HEK293 (cell line): Measurements from ENCODE around the gene GAGE10.

ENCODE experiments used
- CTCF ChIA-PET: fragments of 350-600 bp; formaldehyde crosslinking; extraction: SDS; loops from one replicate; lab custom pipeline; 2021; ENCODE audit warnings: antibody characterized with exemption; lab: Yijun Ruan, JAX
- POLR2A ChIA-PET: fragments of 300-600 bp; formaldehyde crosslinking; extraction: SDS; loops from one replicate; lab custom pipeline; 2020; ENCODE audit warnings: antibody characterized with exemption, inconsistent platforms; lab: Yijun Ruan, JAX
- H3K27ac ChIP-seq: fragments of 200-500 bp; sonication (Bioruptor generic); 2 replicates; pipeline ENCODE4 v1.5.1; 2014; ENCODE audit warnings: low read depth, low read length, control low read depth, inconsistent platforms; ENCODE audit errors: extremely low read depth
- H3K36me3 ChIP-seq, 2 experiments: fragments of 200-500 bp in 1 of 2; sonication (Bioruptor generic) in 1 of 2; 1 replicate in 1 of 2; 2 replicates in 1 of 2; pipeline ENCODE4 v1.5.1; 2014 to 2017; ENCODE audit warnings: inconsistent platforms in 2 of 2, low read length in 2 of 2; ENCODE audit not compliant: control insufficient read depth in 2 of 2, insufficient read depth in 1 of 2
- H3K4me1 ChIP-seq: fragments of 200-500 bp; sonication (Bioruptor generic); 2 replicates; pipeline ENCODE4 v1.5.1; 2014; ENCODE audit warnings: mild to moderate bottlenecking, low read length, inconsistent platforms; ENCODE audit not compliant: control insufficient read depth, insufficient read depth
- H3K4me3 ChIP-seq: 2 replicates; pipeline ENCODE4 v1.5.1; 2011; ENCODE audit warnings: low read depth, mild to moderate bottlenecking, control low read depth, low read length, moderate library complexity
- H3K9me3 ChIP-seq: fragments of 200-500 bp; sonication (Bioruptor generic); 2 replicates; pipeline ENCODE4 v1.5.1; 2014; ENCODE audit warnings: low read depth, low read length, inconsistent platforms; ENCODE audit not compliant: control insufficient read depth, insufficient read depth
- GFI1B ChIP-seq: fragments of 450-650 bp; formaldehyde crosslinking; IDR thresholded peaks from 2 replicates; pipeline ENCODE4 v1.5.1; 2016; ENCODE audit warnings: missing biosample characterization, missing genetic modification characterization
- GLIS1 ChIP-seq: fragments of 450-650 bp; formaldehyde crosslinking; IDR thresholded peaks from 2 replicates; pipeline ENCODE4 v1.5.1; 2016; ENCODE audit warnings: missing biosample characterization, missing genetic modification characterization
- KLF7 ChIP-seq: fragments of 450-650 bp; formaldehyde crosslinking; IDR thresholded peaks from 2 replicates; pipeline ENCODE4 v1.5.1; 2016; ENCODE audit warnings: missing biosample characterization, missing genetic modification characterization, borderline replicate concordance
- MEIS1 ChIP-seq: sonication (generic); formaldehyde crosslinking; IDR thresholded peaks from 2 replicates; pipeline ENCODE4 v1.8.1; 2022; ENCODE audit warnings: missing genetic modification reagents, mild to moderate bottlenecking, borderline replicate concordance
- REPIN1 ChIP-seq: fragments of 450-650 bp; formaldehyde crosslinking; IDR thresholded peaks from 2 replicates; pipeline ENCODE4 v1.5.1; 2017; ENCODE audit warnings: missing biosample characterization, missing genetic modification characterization, low read depth
- TRIM28 ChIP-seq: IDR thresholded peaks from 2 replicates; pipeline ENCODE4 v1.6.1; 2011; ENCODE audit warnings: low read length, control low read depth, borderline replicate concordance
- ZBTB21 ChIP-seq: fragments of 450-650 bp; formaldehyde crosslinking; IDR thresholded peaks from 2 replicates; pipeline ENCODE4 v1.5.1; 2017; ENCODE audit warnings: missing biosample characterization, missing genetic modification characterization
- ZBTB7A ChIP-seq: fragments of 450-650 bp; formaldehyde crosslinking; IDR thresholded peaks from 2 replicates; pipeline ENCODE4 v1.5.1; 2016; ENCODE audit warnings: low read depth, missing biosample characterization, missing genetic modification characterization
- ZFP3 ChIP-seq: fragments of 450-650 bp; formaldehyde crosslinking; IDR thresholded peaks from 2 replicates; pipeline ENCODE4 v1.5.1; 2016; ENCODE audit warnings: low read depth, missing biosample characterization, missing genetic modification characterization
- ZIC2 ChIP-seq: fragments of 450-650 bp; formaldehyde crosslinking; IDR thresholded peaks from 2 replicates; pipeline ENCODE4 v1.5.1; 2016; ENCODE audit warnings: missing biosample characterization, missing genetic modification characterization
- ZNF114 ChIP-seq: fragments of 450-650 bp; formaldehyde crosslinking; IDR thresholded peaks from 2 replicates; pipeline ENCODE4 v1.5.0; 2017; ENCODE audit warnings: missing biosample characterization, missing genetic modification characterization
- ZNF169 ChIP-seq: fragments of 450-650 bp; formaldehyde crosslinking; IDR thresholded peaks from 2 replicates; pipeline ENCODE4 v1.5.1; 2016; ENCODE audit warnings: missing biosample characterization, missing genetic modification characterization
- ZNF19 ChIP-seq: fragments of 450-650 bp; formaldehyde crosslinking; IDR thresholded peaks from 2 replicates; pipeline ENCODE4; 2016; ENCODE audit warnings: missing biosample characterization, missing genetic modification characterization, low read depth
- ZNF24 ChIP-seq: fragments of 450-650 bp; formaldehyde crosslinking; IDR thresholded peaks from 2 replicates; pipeline ENCODE4 v1.5.1; 2016; ENCODE audit warnings: missing biosample characterization, missing genetic modification characterization
- ZNF366 ChIP-seq: fragments of 450-650 bp; formaldehyde crosslinking; conservative IDR thresholded peaks from 2 replicates; pipeline ENCODE4 v1.5.1; 2016; ENCODE audit warnings: missing biosample characterization, missing genetic modification characterization
- ZNF423 ChIP-seq: fragments of 450-650 bp; formaldehyde crosslinking; IDR thresholded peaks from 2 replicates; pipeline ENCODE4 v1.5.1; 2016; ENCODE audit warnings: missing biosample characterization, missing genetic modification characterization
- ZNF555 ChIP-seq: fragments of 450-650 bp; formaldehyde crosslinking; conservative IDR thresholded peaks from 2 replicates; pipeline ENCODE4 v1.5.1; 2017; ENCODE audit warnings: missing biosample characterization, mild to moderate bottlenecking, missing genetic modification characterization, inconsistent platforms
- ZNF558 ChIP-seq: fragments of 450-650 bp; formaldehyde crosslinking; IDR thresholded peaks from 2 replicates; pipeline ENCODE4 v1.5.1; 2016; ENCODE audit warnings: missing biosample characterization, missing genetic modification characterization
- ZNF626 ChIP-seq: fragments of 450-650 bp; sonication (Bioruptor Pico); formaldehyde crosslinking; IDR thresholded peaks from 2 replicates; pipeline ENCODE4 v1.5.1; 2018; ENCODE audit warnings: missing biosample characterization, missing genetic modification characterization, inconsistent platforms
- ZSCAN16 ChIP-seq: fragments of 450-650 bp; formaldehyde crosslinking; IDR thresholded peaks from 2 replicates; pipeline ENCODE4 v1.5.1; 2016; ENCODE audit warnings: missing biosample characterization, missing genetic modification characterization
- ZSCAN30 ChIP-seq: fragments of 450-650 bp; IDR thresholded peaks from 2 replicates; pipeline ENCODE4 v1.5.1; 2018; ENCODE audit warnings: missing biosample characterization, mild to moderate bottlenecking, missing genetic modification characterization, moderate library complexity
- TF ChIP-seq, protein P1 (sequence below): fragments of 450-650 bp; formaldehyde crosslinking; IDR thresholded peaks from 2 replicates; pipeline ENCODE4 v1.5.1; 2016; ENCODE audit warnings: missing biosample characterization, missing genetic modification characterization
- TF ChIP-seq, protein P2 (sequence below): fragments of 450-650 bp; formaldehyde crosslinking; IDR thresholded peaks from 2 replicates; pipeline ENCODE4 v1.5.1; 2016; ENCODE audit warnings: missing biosample characterization, missing genetic modification characterization
- TF ChIP-seq, protein P3 (sequence below): fragments of 450-650 bp; formaldehyde crosslinking; IDR thresholded peaks from 2 replicates; pipeline ENCODE4 v1.5.1; 2016; ENCODE audit warnings: missing biosample characterization, missing genetic modification characterization
- TF ChIP-seq, protein P4 (sequence below): fragments of 450-650 bp; formaldehyde crosslinking; IDR thresholded peaks from 2 replicates; pipeline ENCODE4 v1.5.1; 2016; ENCODE audit warnings: missing biosample characterization, missing genetic modification characterization, borderline replicate concordance
- TF ChIP-seq, protein P5 (sequence below): fragments of 450-650 bp; IDR thresholded peaks from 2 replicates; pipeline ENCODE4 v1.5.1; 2018; ENCODE audit warnings: missing biosample characterization, missing genetic modification characterization
- TF ChIP-seq, protein P6 (sequence below): sonication (generic); formaldehyde crosslinking; IDR thresholded peaks from 2 replicates; pipeline ENCODE4 v1.8.1; 2022; ENCODE audit warnings: mild to moderate bottlenecking, moderate library complexity, missing genetic modification reagents

The GAGE10 gene

DNA sequence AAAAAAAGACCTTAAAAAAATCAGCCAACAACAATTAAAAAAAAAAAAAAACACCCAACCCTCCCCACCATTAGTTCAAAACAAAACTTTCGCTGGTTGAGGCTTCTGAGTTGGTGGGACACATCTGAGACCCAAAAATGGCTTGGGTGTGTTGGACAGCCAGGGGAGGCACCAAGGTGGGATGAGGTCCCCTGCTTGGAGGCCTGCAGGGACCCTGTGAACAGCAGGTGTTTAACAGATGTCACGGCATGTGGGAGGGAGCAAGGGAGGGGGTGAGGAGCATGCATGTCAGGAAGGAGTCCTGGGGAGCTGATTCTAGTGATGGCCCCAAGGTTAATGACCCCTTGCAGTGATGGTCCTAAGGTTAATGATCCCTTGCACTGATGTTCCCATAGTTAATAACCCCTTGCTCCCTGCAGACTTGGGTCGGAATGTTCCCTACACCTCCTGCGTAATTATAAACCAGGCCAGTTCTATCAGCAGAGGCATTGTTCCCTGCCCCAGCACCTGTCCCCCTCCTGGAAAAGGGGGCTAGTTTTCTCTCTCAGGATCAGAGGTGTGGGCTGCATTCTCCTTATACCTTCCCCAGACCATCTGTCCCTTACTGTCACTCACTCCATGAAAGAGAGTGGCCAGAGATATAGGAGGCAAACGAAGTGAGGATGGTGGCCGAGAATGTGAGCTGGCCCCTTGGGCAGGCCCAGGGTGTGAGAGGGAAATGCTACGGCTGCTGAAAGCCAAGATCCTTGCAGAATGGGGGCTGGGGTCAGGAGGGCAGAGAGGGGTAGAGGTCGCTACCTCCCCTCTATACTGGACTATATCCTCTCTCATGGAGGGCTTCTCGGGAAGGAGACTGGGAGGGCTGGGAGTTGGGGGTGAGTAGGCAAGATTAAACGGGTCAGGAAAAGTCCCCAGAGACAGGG, 36.7 kb upstream of the GAGE10 start:
- Histone ChIP-seq H3K27ac (no peak overlapping the region), H3K4me1 (no peaks in the 10 kb centered on the region; the same call in 1 of the 2 replicates), H3K36me3 (peaks cover 0 to 3% of the 10 kb centered on the region in 2 experiments; a peak in 1 of 3 replicates), H3K4me3 (no peak overlapping the region), H3K9me3 (no peaks in the 10 kb centered on the region)
- POLR2A ChIA-PET, result no interaction called here
- no peak for TF ChIP-seq MEIS1 (CRISPR knock-in tag)
- no peak for TF ChIP-seq ZFP3 (tag by site-specific recombination)
- no peak for TF ChIP-seq ZNF558
- TF ChIP-seq GFI1B (tag by site-specific recombination), result no peak
- no peak for TF ChIP-seq ZBTB21 (tag by site-specific recombination)
- TF ChIP-seq TRIM28, result no peak
- TF ChIP-seq, protein P1, sequence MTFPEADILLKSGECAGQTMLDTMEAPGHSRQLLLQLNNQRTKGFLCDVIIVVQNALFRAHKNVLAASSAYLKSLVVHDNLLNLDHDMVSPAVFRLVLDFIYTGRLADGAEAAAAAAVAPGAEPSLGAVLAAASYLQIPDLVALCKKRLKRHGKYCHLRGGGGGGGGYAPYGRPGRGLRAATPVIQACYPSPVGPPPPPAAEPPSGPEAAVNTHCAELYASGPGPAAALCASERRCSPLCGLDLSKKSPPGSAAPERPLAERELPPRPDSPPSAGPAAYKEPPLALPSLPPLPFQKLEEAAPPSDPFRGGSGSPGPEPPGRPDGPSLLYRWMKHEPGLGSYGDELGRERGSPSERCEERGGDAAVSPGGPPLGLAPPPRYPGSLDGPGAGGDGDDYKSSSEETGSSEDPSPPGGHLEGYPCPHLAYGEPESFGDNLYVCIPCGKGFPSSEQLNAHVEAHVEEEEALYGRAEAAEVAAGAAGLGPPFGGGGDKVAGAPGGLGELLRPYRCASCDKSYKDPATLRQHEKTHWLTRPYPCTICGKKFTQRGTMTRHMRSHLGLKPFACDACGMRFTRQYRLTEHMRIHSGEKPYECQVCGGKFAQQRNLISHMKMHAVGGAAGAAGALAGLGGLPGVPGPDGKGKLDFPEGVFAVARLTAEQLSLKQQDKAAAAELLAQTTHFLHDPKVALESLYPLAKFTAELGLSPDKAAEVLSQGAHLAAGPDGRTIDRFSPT, result no peak
- no peak for TF ChIP-seq ZNF169 (tag by site-specific recombination)
- TF ChIP-seq, protein P2, sequence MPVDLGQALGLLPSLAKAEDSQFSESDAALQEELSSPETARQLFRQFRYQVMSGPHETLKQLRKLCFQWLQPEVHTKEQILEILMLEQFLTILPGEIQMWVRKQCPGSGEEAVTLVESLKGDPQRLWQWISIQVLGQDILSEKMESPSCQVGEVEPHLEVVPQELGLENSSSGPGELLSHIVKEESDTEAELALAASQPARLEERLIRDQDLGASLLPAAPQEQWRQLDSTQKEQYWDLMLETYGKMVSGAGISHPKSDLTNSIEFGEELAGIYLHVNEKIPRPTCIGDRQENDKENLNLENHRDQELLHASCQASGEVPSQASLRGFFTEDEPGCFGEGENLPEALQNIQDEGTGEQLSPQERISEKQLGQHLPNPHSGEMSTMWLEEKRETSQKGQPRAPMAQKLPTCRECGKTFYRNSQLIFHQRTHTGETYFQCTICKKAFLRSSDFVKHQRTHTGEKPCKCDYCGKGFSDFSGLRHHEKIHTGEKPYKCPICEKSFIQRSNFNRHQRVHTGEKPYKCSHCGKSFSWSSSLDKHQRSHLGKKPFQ, result no peak
- TF ChIP-seq GLIS1 (tag by site-specific recombination), result 0 out of 2 replicates have a peak, but pooled peaks have one; percentile 21
- TF ChIP-seq ZNF24, result no peak
- TF ChIP-seq, protein P3, sequence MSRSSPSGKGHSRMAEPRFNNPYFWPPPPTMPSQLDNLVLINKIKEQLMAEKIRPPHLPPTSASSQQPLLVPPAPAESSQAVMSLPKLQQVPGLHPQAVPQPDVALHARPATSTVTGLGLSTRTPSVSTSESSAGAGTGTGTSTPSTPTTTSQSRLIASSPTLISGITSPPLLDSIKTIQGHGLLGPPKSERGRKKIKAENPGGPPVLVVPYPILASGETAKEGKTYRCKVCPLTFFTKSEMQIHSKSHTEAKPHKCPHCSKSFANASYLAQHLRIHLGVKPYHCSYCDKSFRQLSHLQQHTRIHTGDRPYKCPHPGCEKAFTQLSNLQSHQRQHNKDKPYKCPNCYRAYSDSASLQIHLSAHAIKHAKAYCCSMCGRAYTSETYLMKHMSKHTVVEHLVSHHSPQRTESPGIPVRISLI (tag by site-specific recombination), result peak; percentile 70; the same call in 1 of the 2 replicates
- no peak for TF ChIP-seq ZNF19
- TF ChIP-seq ZSCAN30 (tag by site-specific recombination), result no peak
- TF ChIP-seq REPIN1 (tag by site-specific recombination), result no peak
- TF ChIP-seq ZSCAN16 (tag by site-specific recombination), result no peak
- TF ChIP-seq KLF7 (tag by site-specific recombination), result no peak
- TF ChIP-seq ZIC2, result peak; percentile 75
- TF ChIP-seq, all 188 proteins: peak for 3
- CTCF ChIA-PET, result no interaction called here

DNA sequence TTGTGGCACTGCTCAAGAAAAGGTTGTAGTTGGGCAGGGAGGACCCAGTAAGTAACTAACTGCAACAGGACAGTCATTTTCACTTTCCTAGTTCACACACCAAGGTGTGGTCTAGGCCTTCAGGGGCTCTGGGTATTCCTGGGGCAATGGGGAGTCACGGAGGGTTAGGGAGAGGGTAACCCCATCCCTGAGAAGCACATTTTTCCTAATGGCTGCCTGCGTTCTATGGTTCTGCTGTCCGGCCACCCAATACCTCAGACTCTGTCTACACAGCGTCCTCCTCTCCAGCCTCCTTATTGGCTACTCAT, 34.8 kb upstream of the GAGE10 start:
- ChIA-PET CTCF (interaction anchor here (0.8 to 1.4 kb wide), 3 partner anchors 23 to 570 kb away, joined by 3 to 5 read pairs (median 4); no protein-coding TSS in a partner anchor), POLR2A (interaction anchor here (0.8 to 2.2 kb wide), 13 partner anchors 10 to 532 kb away, joined by 3 to 31 read pairs (median 5); partner anchors contain the start of genes HDAC6, PLP2 and TFE3)
- H3K4me1 ChIP-seq, result no peaks in the 10 kb centered on the region; the same call in 1 of the 2 replicates
- H3K36me3 ChIP-seq, result peaks cover 0 to 3% of the 10 kb centered on the region in 2 experiments; a peak in 1 of 3 replicates
- peak overlapping the region; percentile 40 for H3K4me3 ChIP-seq
- H3K27ac ChIP-seq, result no peak overlapping the region; the same call in 1 of the 2 replicates
- H3K9me3 ChIP-seq, result no peaks in the 10 kb centered on the region
- TF ChIP-seq ZNF366, result no peak
- TF ChIP-seq, protein P4, sequence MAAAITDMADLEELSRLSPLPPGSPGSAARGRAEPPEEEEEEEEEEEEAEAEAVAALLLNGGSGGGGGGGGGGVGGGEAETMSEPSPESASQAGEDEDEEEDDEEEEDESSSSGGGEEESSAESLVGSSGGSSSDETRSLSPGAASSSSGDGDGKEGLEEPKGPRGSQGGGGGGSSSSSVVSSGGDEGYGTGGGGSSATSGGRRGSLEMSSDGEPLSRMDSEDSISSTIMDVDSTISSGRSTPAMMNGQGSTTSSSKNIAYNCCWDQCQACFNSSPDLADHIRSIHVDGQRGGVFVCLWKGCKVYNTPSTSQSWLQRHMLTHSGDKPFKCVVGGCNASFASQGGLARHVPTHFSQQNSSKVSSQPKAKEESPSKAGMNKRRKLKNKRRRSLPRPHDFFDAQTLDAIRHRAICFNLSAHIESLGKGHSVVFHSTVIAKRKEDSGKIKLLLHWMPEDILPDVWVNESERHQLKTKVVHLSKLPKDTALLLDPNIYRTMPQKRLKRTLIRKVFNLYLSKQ (tag by site-specific recombination), result no peak
- TF ChIP-seq, protein P5, sequence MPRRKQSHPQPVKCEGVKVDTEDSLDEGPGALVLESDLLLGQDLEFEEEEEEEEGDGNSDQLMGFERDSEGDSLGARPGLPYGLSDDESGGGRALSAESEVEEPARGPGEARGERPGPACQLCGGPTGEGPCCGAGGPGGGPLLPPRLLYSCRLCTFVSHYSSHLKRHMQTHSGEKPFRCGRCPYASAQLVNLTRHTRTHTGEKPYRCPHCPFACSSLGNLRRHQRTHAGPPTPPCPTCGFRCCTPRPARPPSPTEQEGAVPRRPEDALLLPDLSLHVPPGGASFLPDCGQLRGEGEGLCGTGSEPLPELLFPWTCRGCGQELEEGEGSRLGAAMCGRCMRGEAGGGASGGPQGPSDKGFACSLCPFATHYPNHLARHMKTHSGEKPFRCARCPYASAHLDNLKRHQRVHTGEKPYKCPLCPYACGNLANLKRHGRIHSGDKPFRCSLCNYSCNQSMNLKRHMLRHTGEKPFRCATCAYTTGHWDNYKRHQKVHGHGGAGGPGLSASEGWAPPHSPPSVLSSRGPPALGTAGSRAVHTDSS, result no peak
- TF ChIP-seq ZNF555 (tag by site-specific recombination), result no peak
- TF ChIP-seq, protein P6, sequence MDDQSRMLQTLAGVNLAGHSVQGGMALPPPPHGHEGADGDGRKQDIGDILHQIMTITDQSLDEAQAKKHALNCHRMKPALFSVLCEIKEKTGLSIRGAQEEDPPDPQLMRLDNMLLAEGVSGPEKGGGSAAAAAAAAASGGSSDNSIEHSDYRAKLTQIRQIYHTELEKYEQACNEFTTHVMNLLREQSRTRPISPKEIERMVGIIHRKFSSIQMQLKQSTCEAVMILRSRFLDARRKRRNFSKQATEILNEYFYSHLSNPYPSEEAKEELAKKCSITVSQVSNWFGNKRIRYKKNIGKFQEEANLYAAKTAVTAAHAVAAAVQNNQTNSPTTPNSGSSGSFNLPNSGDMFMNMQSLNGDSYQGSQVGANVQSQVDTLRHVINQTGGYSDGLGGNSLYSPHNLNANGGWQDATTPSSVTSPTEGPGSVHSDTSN (CRISPR knock-in tag), result no peak
- TF ChIP-seq ZNF626 (tag by site-specific recombination), result no peak
- no peak for TF ChIP-seq ZBTB7A
- TF ChIP-seq ZNF114 (tag by site-specific recombination), result no peak
- no peak for TF ChIP-seq ZNF423
